ENCODE results near the gene APLNR.

The APLNR gene

DNA sequence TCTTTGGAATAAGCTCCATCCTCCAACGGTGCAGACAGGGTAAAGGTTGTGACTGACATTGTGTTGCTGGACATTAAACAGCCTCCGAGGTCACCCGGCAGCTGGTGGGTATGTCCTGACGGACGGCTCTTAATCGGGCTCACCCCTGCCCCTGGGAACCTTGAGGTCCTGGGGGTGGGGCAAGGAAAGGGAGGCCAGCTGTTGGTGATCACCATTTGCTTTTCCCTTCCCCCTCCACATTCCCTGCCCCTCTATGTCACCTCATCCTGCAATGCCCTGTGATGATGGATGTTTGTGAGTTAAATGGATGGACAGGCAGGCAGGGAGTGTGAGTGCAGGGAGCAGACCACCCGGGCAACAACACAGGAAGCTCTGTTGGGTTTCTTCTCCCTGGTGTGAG, 26.3 kb downstream of the APLNR start:
- TF ChIP-seq EZH2 (IDR thresholded peaks at IDR 0.05; ENCODE audit: borderline replicate concordance, low read depth, low read length, severe bottlenecking) (no peak), CTCF (IDR thresholded peaks at IDR 0.05; ENCODE audit: borderline replicate concordance, extremely low read depth, low read length, poor library complexity, severe bottlenecking) (no peak)

GRCh38 chr11:57207168-57207567, 29.9 kb downstream of the APLNR start:
- H3K27ac ChIP-seq (ENCODE audit: low read length): no peak overlapping the region
- H3K36me3 ChIP-seq (ENCODE audit: insufficient read depth, low read length): no peaks in the 10 kb centered on the region
- H3K9me3 ChIP-seq (ENCODE audit: insufficient read depth, low read length, severe bottlenecking): no peaks in the 10 kb centered on the region
- H3K4me1 ChIP-seq (ENCODE audit: insufficient read depth, low read length): no peaks in the 10 kb centered on the region
- no peak overlapping the region for H3K4me3 ChIP-seq (ENCODE audit: low read depth in 1 of 2, low read length in 2 of 2)
- H3K27me3 ChIP-seq (ENCODE audit: insufficient read depth, low read length, poor library complexity): peaks cover 23% of the 10 kb centered on the region
- no peaks in the 10 kb centered on the region for H3K79me2 ChIP-seq (ENCODE audit: insufficient read depth, low read length)
- H3K9ac ChIP-seq (ENCODE audit: low read depth, low read length): no peak overlapping the region
- H2AFZ ChIP-seq (ENCODE audit: low read depth, low read length): no peak overlapping the region
- H3K4me2 ChIP-seq (ENCODE audit: insufficient read depth, low read length): no peak overlapping the region
- TF ChIP-seq EZH2 (IDR thresholded peaks at IDR 0.05; ENCODE audit: borderline replicate concordance, low read depth, low read length, severe bottlenecking): no peak
- no peak for TF ChIP-seq CTCF (IDR thresholded peaks at IDR 0.05; ENCODE audit: borderline replicate concordance, extremely low read depth, low read length, poor library complexity, severe bottlenecking)
- ATAC-seq (ENCODE audit: insufficient read depth, low read depth) (no peak), DNase-seq (no peak)
- no peaks in the 10 kb centered on the region for H4K20me1 ChIP-seq (ENCODE audit: insufficient read depth, low read length)

More for the DNA sequence above, 26.3 kb downstream of the APLNR start:
- H3K4me1 ChIP-seq (ENCODE audit: insufficient read depth, low read length): peaks cover 6% of the 10 kb centered on the region
- H3K79me2 ChIP-seq (ENCODE audit: insufficient read depth, low read length): no peaks in the 10 kb centered on the region
- no peaks in the 10 kb centered on the region for H4K20me1 ChIP-seq (ENCODE audit: insufficient read depth, low read length)
- H3K36me3 ChIP-seq (ENCODE audit: insufficient read depth, low read length): no peaks in the 10 kb centered on the region
- H3K27ac ChIP-seq (ENCODE audit: low read length): no peak overlapping the region
- ATAC-seq (ENCODE audit: insufficient read depth, low read depth): no peak
- no peak overlapping the region for H3K4me2 ChIP-seq (ENCODE audit: insufficient read depth, low read length)
- DNase-seq: no peak
- no peaks in the 10 kb centered on the region for H3K27me3 ChIP-seq (ENCODE audit: insufficient read depth, low read length, poor library complexity)
- H3K9me3 ChIP-seq (ENCODE audit: insufficient read depth, low read length, severe bottlenecking): no peaks in the 10 kb centered on the region
- H3K4me3 ChIP-seq (ENCODE audit: low read depth in 1 of 2, low read length in 2 of 2): no peak overlapping the region
- no peak overlapping the region for H3K9ac ChIP-seq (ENCODE audit: low read depth, low read length)
- H2AFZ ChIP-seq (ENCODE audit: low read depth, low read length): no peak overlapping the region

GRCh38 chr11:57205041-57205641, 31.9 kb downstream of the APLNR start:
- H3K4me3 ChIP-seq (ENCODE audit: low read depth in 1 of 2, low read length in 2 of 2): no peak overlapping the region
- no peaks in the 10 kb centered on the region for H3K79me2 ChIP-seq (ENCODE audit: insufficient read depth, low read length)
- no peak for TF ChIP-seq CTCF (IDR thresholded peaks at IDR 0.05; ENCODE audit: borderline replicate concordance, extremely low read depth, low read length, poor library complexity, severe bottlenecking)
- TF ChIP-seq EZH2 (IDR thresholded peaks at IDR 0.05; ENCODE audit: borderline replicate concordance, low read depth, low read length, severe bottlenecking): no peak
- H3K27me3 ChIP-seq (ENCODE audit: insufficient read depth, low read length, poor library complexity): peaks cover 28% of the 10 kb centered on the region
- no peak overlapping the region for H3K4me2 ChIP-seq (ENCODE audit: insufficient read depth, low read length)
- H3K36me3 ChIP-seq (ENCODE audit: insufficient read depth, low read length): no peaks in the 10 kb centered on the region
- no peaks in the 10 kb centered on the region for H3K4me1 ChIP-seq (ENCODE audit: insufficient read depth, low read length)
- H2AFZ ChIP-seq (ENCODE audit: low read depth, low read length): no peak overlapping the region
- DNase-seq (no peak), ATAC-seq (ENCODE audit: insufficient read depth, low read depth) (no peak)
- no peak overlapping the region for H3K27ac ChIP-seq (ENCODE audit: low read length)
- no peak overlapping the region for H3K9ac ChIP-seq (ENCODE audit: low read depth, low read length)
- no peaks in the 10 kb centered on the region for H3K9me3 ChIP-seq (ENCODE audit: insufficient read depth, low read length, severe bottlenecking)
- H4K20me1 ChIP-seq (ENCODE audit: insufficient read depth, low read length): no peaks in the 10 kb centered on the region
